OCI-LY7 (cell line): ENCODE data around the gene FTHL17.

ENCODE experiments used
- EZH2phosphoT487 ChIP-seq: fragments of 200-600 bp; sonication (generic); IDR thresholded peaks from 2 replicates; pipeline ENCODE4 v1.6.1; 2018; ENCODE audit warnings: low read depth, borderline replicate concordance, mild to moderate bottlenecking, mixed run types, antibody characterized with exemption, low read length, moderate library complexity, mixed read lengths
- TF ChIP-seq, protein P1 (sequence below): fragments of 200-600 bp; sonication (generic); conservative IDR thresholded peaks from 2 replicates; pipeline ENCODE4 v1.5.1; 2014; ENCODE audit warnings: mild to moderate bottlenecking, antibody characterized with exemption, low read length, moderate library complexity, mixed read lengths

DNA sequence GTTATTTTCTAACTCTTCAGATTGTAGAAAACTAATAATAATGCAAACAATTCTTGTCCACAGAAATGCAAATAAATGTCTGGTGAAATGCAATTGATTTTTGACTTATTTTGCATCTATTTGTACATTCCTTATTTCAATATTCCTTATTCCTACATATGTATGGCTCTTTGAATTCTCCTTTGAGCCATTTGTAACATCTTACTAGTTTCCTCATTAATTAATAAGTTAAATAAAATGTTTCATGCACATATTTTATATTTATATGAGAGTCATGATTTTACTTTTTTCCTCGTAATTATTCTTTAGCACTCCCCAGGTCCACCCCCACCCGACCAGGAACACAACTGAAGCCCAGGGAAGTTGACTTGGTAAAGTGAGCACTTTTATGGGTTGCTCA, 2.7 kb upstream of the FTHL17 start:
- TF ChIP-seq, protein P1, sequence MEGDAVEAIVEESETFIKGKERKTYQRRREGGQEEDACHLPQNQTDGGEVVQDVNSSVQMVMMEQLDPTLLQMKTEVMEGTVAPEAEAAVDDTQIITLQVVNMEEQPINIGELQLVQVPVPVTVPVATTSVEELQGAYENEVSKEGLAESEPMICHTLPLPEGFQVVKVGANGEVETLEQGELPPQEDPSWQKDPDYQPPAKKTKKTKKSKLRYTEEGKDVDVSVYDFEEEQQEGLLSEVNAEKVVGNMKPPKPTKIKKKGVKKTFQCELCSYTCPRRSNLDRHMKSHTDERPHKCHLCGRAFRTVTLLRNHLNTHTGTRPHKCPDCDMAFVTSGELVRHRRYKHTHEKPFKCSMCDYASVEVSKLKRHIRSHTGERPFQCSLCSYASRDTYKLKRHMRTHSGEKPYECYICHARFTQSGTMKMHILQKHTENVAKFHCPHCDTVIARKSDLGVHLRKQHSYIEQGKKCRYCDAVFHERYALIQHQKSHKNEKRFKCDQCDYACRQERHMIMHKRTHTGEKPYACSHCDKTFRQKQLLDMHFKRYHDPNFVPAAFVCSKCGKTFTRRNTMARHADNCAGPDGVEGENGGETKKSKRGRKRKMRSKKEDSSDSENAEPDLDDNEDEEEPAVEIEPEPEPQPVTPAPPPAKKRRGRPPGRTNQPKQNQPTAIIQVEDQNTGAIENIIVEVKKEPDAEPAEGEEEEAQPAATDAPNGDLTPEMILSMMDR: no peak
- TF ChIP-seq EZH2phosphoT487: no peak
